SK-N-SH (cell line): Measurements from ENCODE around the gene IGSF3. TPM values are rescaled to one million over a fixed set of nuclear protein-coding genes. Genes with fewer than 3 reads are reported as not detected.

Experiments used
- CTCF ChIA-PET: fragments of 300-600, 350-600 bp; formaldehyde crosslinking; extraction: SDS; loops from one replicate; lab custom pipeline; 2021; lab: Yijun Ruan, JAX
- POLR2A ChIA-PET: fragments of 350-600 bp; sonication (Branson Sonifier 250); formaldehyde crosslinking; extraction: SDS; loops from one replicate; lab custom pipeline; 2020; ENCODE audit warnings: antibody characterized with exemption, inconsistent platforms; lab: Yijun Ruan, JAX
- DNase-seq: peaks from one replicate; pipeline ENCODE4 v3.0.0; 2012
- H2AFZ ChIP-seq: fragments of 200-600 bp; sonication (generic); 2 replicates; pipeline ENCODE4 v1.8.1; 2016; ENCODE audit warnings: antibody characterized with exemption, mild to moderate bottlenecking, low read depth
- H3F3A ChIP-seq: fragments of 200-600 bp; sonication (generic); replicated peaks from 2 replicates; pipeline ENCODE3; 2016; ENCODE audit warnings: antibody characterized with exemption, mild to moderate bottlenecking; ENCODE audit not compliant: insufficient read depth
- H3K27ac ChIP-seq, 2 experiments: fragments of 200-500 bp in 1 of 2; fragments of 200-600 bp in 1 of 2; sonication (Bioruptor generic) in 1 of 2; sonication (generic), shearing (Covaris generic) in 1 of 2; 2 replicates each; pipeline versions ENCODE4 v1.5.1 to v1.6.1; 2014 to 2016; ENCODE audit warnings: low read depth in 2 of 2, inconsistent platforms in 1 of 2, low read length in 1 of 2, mild to moderate bottlenecking in 1 of 2, mixed read lengths in 1 of 2
- H3K27me3 ChIP-seq: fragments of 200-600 bp; sonication (generic), shearing (Covaris generic); 2 replicates; pipeline ENCODE4 v1.6.1; 2016; ENCODE audit warnings: mixed run types; ENCODE audit not compliant: insufficient read depth
- H3K36me3 ChIP-seq, 2 experiments: fragments of 200-500 bp in 1 of 2; fragments of 200-600 bp in 1 of 2; sonication (Bioruptor generic) in 1 of 2; sonication (generic) in 1 of 2; replicated peaks in 1 of 2; 2 replicates each; pipeline versions ENCODE3 to v1.5.1; 2014 to 2016; ENCODE audit warnings: low read length in 1 of 2, mild to moderate bottlenecking in 1 of 2; ENCODE audit not compliant: insufficient read depth in 2 of 2, control insufficient read depth in 1 of 2
- H3K4me1 ChIP-seq, 2 experiments: fragments of 200-500 bp in 1 of 2; fragments of 200-600 bp in 1 of 2; sonication (Bioruptor generic) in 1 of 2; sonication (generic), shearing (Covaris generic) in 1 of 2; 2 replicates each; pipeline versions ENCODE4 v1.5.1 to v1.6.1; 2014 to 2016; ENCODE audit warnings: low read depth in 1 of 2, low read length in 1 of 2, mixed run types in 1 of 2; ENCODE audit not compliant: insufficient read depth in 2 of 2, control insufficient read depth in 1 of 2
- H3K4me2 ChIP-seq: fragments of 200-600 bp; sonication (generic), shearing (Covaris generic); 2 replicates; pipeline ENCODE4 v1.6.1; 2017; ENCODE audit warnings: mixed run types
- H3K4me3 ChIP-seq, 2 experiments: fragments of 200-500 bp in 1 of 2; fragments of 200-600 bp in 1 of 2; sonication (Bioruptor generic) in 1 of 2; sonication (generic), shearing (Covaris generic) in 1 of 2; 2 replicates each; pipeline versions ENCODE4 v1.5.1 to v1.8.1; 2014 to 2016; ENCODE audit warnings: low read depth in 2 of 2, inconsistent platforms in 1 of 2, low read length in 1 of 2, mild to moderate bottlenecking in 1 of 2, mixed read lengths in 1 of 2, moderate library complexity in 1 of 2
- H3K79me2 ChIP-seq: fragments of 200-600 bp; sonication (generic); 2 replicates; pipeline ENCODE4 v1.8.1; 2017; ENCODE audit warnings: mild to moderate bottlenecking; ENCODE audit not compliant: insufficient read depth
- H3K9ac ChIP-seq: fragments of 200-600 bp; sonication (generic); 2 replicates; pipeline ENCODE4 v1.6.1; 2017; ENCODE audit warnings: mixed run types
- H3K9me2 ChIP-seq: fragments of 200-600 bp; sonication (generic); 2 replicates; pipeline ENCODE4 v1.6.1; 2017; ENCODE audit warnings: mixed run types
- H3K9me3 ChIP-seq: fragments of 200-600 bp; sonication (generic); 2 replicates; pipeline ENCODE4 v1.6.1; 2017; ENCODE audit warnings: mixed run types, mild to moderate bottlenecking, moderate library complexity
- H4K20me1 ChIP-seq: fragments of 200-600 bp; sonication (generic); 2 replicates; pipeline ENCODE4 v1.6.1; 2017; ENCODE audit warnings: mild to moderate bottlenecking, mixed run types; ENCODE audit not compliant: insufficient read depth
- CHD2 ChIP-seq: fragments of 150-350 bp; IDR thresholded peaks from 2 replicates; pipeline ENCODE4 v1.6.1; 2018; ENCODE audit warnings: low read length; ENCODE audit not compliant: partially characterized antibody
- CTCF ChIP-seq: fragments of 200-600 bp; sonication (generic); IDR thresholded peaks from 2 replicates; pipeline ENCODE4 v1.6.1; 2017; ENCODE audit warnings: antibody characterized with exemption, mild to moderate bottlenecking, moderate library complexity
- FOSL2 ChIP-seq: IDR thresholded peaks from 2 replicates; pipeline ENCODE4 v1.4.0; 2012; ENCODE audit warnings: low read depth, mild to moderate bottlenecking, moderate library complexity, borderline replicate concordance
- GATA2 ChIP-seq: sonication (generic); formaldehyde crosslinking; IDR thresholded peaks from 2 replicates; pipeline ENCODE4 v1.5.0; 2020; ENCODE audit warnings: mild to moderate bottlenecking, missing genetic modification reagents
- IRF3 ChIP-seq: fragments of 150-350 bp; IDR thresholded peaks from 2 replicates; pipeline ENCODE4 v1.6.1; 2016; ENCODE audit warnings: mild to moderate bottlenecking, low read depth, low read length
- MXI1 ChIP-seq: IDR thresholded peaks from 2 replicates; pipeline ENCODE4 v1.6.1; 2012; ENCODE audit warnings: mild to moderate bottlenecking, low read depth, low read length, improper control_type of control experiment
- NFIC ChIP-seq: IDR thresholded peaks from 2 replicates; pipeline ENCODE4 v1.4.0; 2012; ENCODE audit warnings: borderline replicate concordance
- NRF1 ChIP-seq: IDR thresholded peaks from 2 replicates; pipeline ENCODE4 v1.6.1; 2012; ENCODE audit warnings: low read depth, mild to moderate bottlenecking, low read length
- RAD21 ChIP-seq: IDR thresholded peaks from 2 replicates; pipeline ENCODE4 v1.6.1; 2012; ENCODE audit warnings: mild to moderate bottlenecking, low read length
- RCOR1 ChIP-seq: fragments of 150-350 bp; IDR thresholded peaks from 2 replicates; pipeline ENCODE4 v1.6.1; 2017; ENCODE audit warnings: antibody characterized with exemption, low read length
- SIN3A ChIP-seq: IDR thresholded peaks from 2 replicates; pipeline ENCODE4 v1.6.1; 2012; ENCODE audit warnings: low read depth, mild to moderate bottlenecking, low read length, moderate library complexity, borderline replicate concordance
- TAF1 ChIP-seq: IDR thresholded peaks from 2 replicates; pipeline ENCODE4 v1.6.1; 2012; ENCODE audit warnings: low read depth, mild to moderate bottlenecking, low read length, moderate library complexity, borderline replicate concordance
- USF2 ChIP-seq: fragments of 150-350 bp; IDR thresholded peaks from 2 replicates; pipeline ENCODE4 v1.6.1; 2017; ENCODE audit warnings: antibody characterized with exemption, low read length, low read depth, borderline replicate concordance
- ZBTB33 ChIP-seq: IDR thresholded peaks from 2 replicates; pipeline ENCODE4 v1.4.0; 2012; ENCODE audit warnings: low read depth, borderline replicate concordance
- WGBS: methylation state at CpG from one replicate; pipeline ENCODE4 v1.1.6; 2017; ENCODE audit warnings: low lambda C conversion rate; 5-methylcytosine and 5-hydroxymethylcytosine counted together
- polyA plus RNA-seq, 3 experiments: library from polyadenylated mRNA; depleted of rRNA; stranded (reverse); fragments of >200 nt; gene quantifications; 2 replicates each; pipeline ENCODE4 v1.2.3, GENCODE V29; 2012

IGSF3 gene
- polyA plus RNA-seq, 1 of the 3 experiments (the other 2 are of a cell fraction): 3.0 TPM

- CTCF ChIA-PET: interaction anchor here (0.9 to 2.0 kb wide), 5 partner anchors 8 to 151 kb away, joined by 3 to 14 read pairs (median 3); no protein-coding TSS in a partner anchor
- 0 out of 2 replicates have a peak, but pooled peaks have one; percentile 19 for TF ChIP-seq RCOR1
- no peak for TF ChIP-seq IRF3
- no peak for TF ChIP-seq NFIC
- TF ChIP-seq SIN3A: no peak
- TF ChIP-seq, all 33 proteins: peak for 1
- Histone ChIP-seq H4K20me1 (no peaks in the 10 kb centered on the region), H3K27ac (peak overlapping the region in 1 of 2 experiments; percentile 67; a peak in 2 of 4 replicates), H3K9me3 (no peaks in the 10 kb centered on the region), H3K79me2 (no peaks in the 10 kb centered on the region), H2AFZ (no peak overlapping the region), H3K4me2 (no peak overlapping the region), H3K27me3 (no peaks in the 10 kb centered on the region), H3K4me3 (no peak overlapping the region), H3K9ac (no peak overlapping the region), H3K9me2 (no peaks in the 10 kb centered on the region), H3K4me1 (peaks cover 0 to 16% of the 10 kb centered on the region in 2 experiments; a peak in 2 of 4 replicates), H3F3A (no peaks in the 10 kb centered on the region), H3K36me3 (no peaks in the 10 kb centered on the region)
- DNase-seq: peak; percentile 57
- 65% methylated on average over 3 of the region's 3 CpGs for WGBS
- POLR2A ChIA-PET: no interaction called here
These were observed 80.8 kb downstream of the IGSF3 start for GRCh38 chr1:116586741-116587143.

GRCh38 chr1:116585886-116586285, 81.6 kb downstream of the IGSF3 start:
- Histone ChIP-seq H3F3A (no peaks in the 10 kb centered on the region), H3K9ac (no peak overlapping the region), H3K4me1 (peaks cover 0 to 16% of the 10 kb centered on the region in 2 experiments; a peak in 2 of 4 replicates), H3K9me2 (no peaks in the 10 kb centered on the region), H4K20me1 (no peaks in the 10 kb centered on the region), H3K27me3 (no peaks in the 10 kb centered on the region), H3K27ac (no peak overlapping the region; a peak in 1 of 4 replicates), H3K36me3 (no peaks in the 10 kb centered on the region), H3K4me2 (no peak overlapping the region), H3K9me3 (no peaks in the 10 kb centered on the region), H3K4me3 (no peak overlapping the region), H3K79me2 (no peaks in the 10 kb centered on the region), H2AFZ (no peak overlapping the region)
- WGBS: 73% methylated on average over 1 of the region's 1 CpG
- CTCF ChIA-PET: interaction anchor here (0.9 to 2.0 kb wide), 4 partner anchors 11 to 152 kb away, joined by 3 to 14 read pairs (median 3); no protein-coding TSS in a partner anchor
- TF ChIP-seq CHD2 (no peak), MXI1 (no peak), RAD21 (no peak), FOSL2 (no peak)
- POLR2A ChIA-PET: no interaction called here
- no peak for DNase-seq

- H3K27me3 ChIP-seq: no peaks in the 10 kb centered on the region
- H3K79me2 ChIP-seq: no peaks in the 10 kb centered on the region
- H3K4me2 ChIP-seq: no peak overlapping the region
- WGBS: 100% methylated on average over 2 of the region's 3 CpGs
- H3K9me3 ChIP-seq: no peaks in the 10 kb centered on the region
- H4K20me1 ChIP-seq: no peaks in the 10 kb centered on the region
- H3K4me1 ChIP-seq: peaks cover 0 to 6% of the 10 kb centered on the region in 2 experiments; a peak in 1 of 4 replicates
- ChIA-PET POLR2A (no interaction called here), CTCF (interaction anchor here (1.0 kb wide), 1 partner anchor 8 kb away, joined by 3 read pairs; no protein-coding TSS in a partner anchor)
- H3K9ac ChIP-seq: no peak overlapping the region
- no peaks in the 10 kb centered on the region for H3F3A ChIP-seq
- H3K4me3 ChIP-seq: no peak overlapping the region
- H3K27ac ChIP-seq: no peak overlapping the region
- no peak overlapping the region for H2AFZ ChIP-seq
- no peaks in the 10 kb centered on the region for H3K36me3 ChIP-seq
- DNase-seq: no peak
- H3K9me2 ChIP-seq: no peaks in the 10 kb centered on the region
- TF ChIP-seq CHD2 (no peak), CTCF (no peak), GATA2 (CRISPR knock-in tag) (no peak), USF2 (no peak), MXI1 (no peak), NRF1 (no peak), TAF1 (no peak), ZBTB33 (no peak)
These were observed 86.1 kb downstream of the IGSF3 start for GRCh38 chr1:116581323-116581885.
